ENCODE measurements around the gene PGAM1.

GRCh38 chr10:97426776-97427570 lies 982 bp downstream of the PGAM1 start:
- no peak for TF ChIP-seq POLR2A (IDR thresholded peaks at IDR 0.05; ENCODE audit: low read depth, low read length)
- TF ChIP-seq POLR2AphosphoS5 (IDR thresholded peaks at IDR 0.05; ENCODE audit: low read depth, low read length), result no peak
- no peak for TF ChIP-seq TAF1 (IDR thresholded peaks at IDR 0.05; ENCODE audit: low read depth, low read length)
